ENCODE measurements around the gene SYNE2. TPM values are rescaled to one million over a fixed set of nuclear protein-coding genes. Genes with fewer than 3 reads are reported as not detected.

SYNE2 gene
- total RNA-seq, 1 donor from 2014 or later, result 105 TPM

GRCh38 chr14:63982156-63982555 lies 129.4 kb downstream of the SYNE2 start:
- no peak overlapping the region for H3K4me2 ChIP-seq
- peaks cover 7% of the 10 kb centered on the region for H3K4me1 Mint-ChIP-seq
- no peaks in the 10 kb centered on the region for H3K9me3 ChIP-seq (ENCODE audit: low read depth)
- H3K4me3 Mint-ChIP-seq, result no peak overlapping the region
- no peaks in the 10 kb centered on the region for H4K20me1 ChIP-seq (ENCODE audit: low read depth)
- no peaks in the 10 kb centered on the region for H3F3A ChIP-seq (ENCODE audit: low read depth)
- no peaks in the 10 kb centered on the region for H3K27me3 ChIP-seq
- H3K4me3 ChIP-seq, result no peak overlapping the region
- H3K79me2 ChIP-seq (ENCODE audit: low read depth), result no peaks in the 10 kb centered on the region
- no peak overlapping the region for H2AFZ ChIP-seq (replicated peaks)
- peaks cover 17% of the 10 kb centered on the region for H3K36me3 Mint-ChIP-seq
- no peaks in the 10 kb centered on the region for H3K4me1 ChIP-seq
- no peak overlapping the region for H3K9ac ChIP-seq
- no peak overlapping the region for H3K27ac ChIP-seq
- H3K36me3 ChIP-seq, result peaks cover 28% of the 10 kb centered on the region
- TF ChIP-seq EZH2phosphoT487 (IDR thresholded peaks at IDR 0.05), result no peak
- TF ChIP-seq EZH2 (IDR thresholded peaks at IDR 0.05), result no peak
- TF ChIP-seq CTCF (IDR thresholded peaks at IDR 0.05), result no peak
- no peak for DNase-seq (ENCODE audit: low spot score)
- no peak overlapping the region for H3K27ac Mint-ChIP-seq
- no peaks in the 10 kb centered on the region for H3K27me3 Mint-ChIP-seq (ENCODE audit: insufficient read depth, low read depth)
- H3K9me3 Mint-ChIP-seq, result no peaks in the 10 kb centered on the region

- no peaks in the 10 kb centered on the region for H3K9me3 ChIP-seq (ENCODE audit: low read depth)
Measured at GRCh38 chr14:63982629-63983028, 129.8 kb downstream of the SYNE2 start.

GRCh38 chr14:63986789-63987533 lies 134.2 kb downstream of the SYNE2 start:
- H3K36me3 ChIP-seq, result peaks cover 5% of the 10 kb centered on the region
- H4K20me1 ChIP-seq (ENCODE audit: low read depth), result no peaks in the 10 kb centered on the region
- peaks cover 11% of the 10 kb centered on the region for H3K36me3 Mint-ChIP-seq
- H3K9me3 Mint-ChIP-seq, result no peaks in the 10 kb centered on the region
- no peak overlapping the region for H3K27ac Mint-ChIP-seq
- H3F3A ChIP-seq (ENCODE audit: low read depth), result no peaks in the 10 kb centered on the region
- H3K4me3 Mint-ChIP-seq, result no peak overlapping the region
- H3K9ac ChIP-seq, result no peak overlapping the region
- no peaks in the 10 kb centered on the region for H3K4me1 ChIP-seq
- no peak for TF ChIP-seq EZH2phosphoT487 (IDR thresholded peaks at IDR 0.05)
- TF ChIP-seq EZH2 (IDR thresholded peaks at IDR 0.05), result no peak
- TF ChIP-seq CTCF (IDR thresholded peaks at IDR 0.05), result no peak
- no peak overlapping the region for H2AFZ ChIP-seq (replicated peaks)
- no peak overlapping the region for H3K4me3 ChIP-seq
- H3K27me3 ChIP-seq, result no peaks in the 10 kb centered on the region
- H3K4me2 ChIP-seq, result no peak overlapping the region
- no peaks in the 10 kb centered on the region for H3K27me3 Mint-ChIP-seq (ENCODE audit: insufficient read depth, low read depth)
- peaks cover 9% of the 10 kb centered on the region for H3K4me1 Mint-ChIP-seq
- H3K27ac ChIP-seq, result no peak overlapping the region
- H3K79me2 ChIP-seq (ENCODE audit: low read depth), result no peaks in the 10 kb centered on the region
- DNase-seq (ENCODE audit: low spot score), result no peak
- H3K9me3 ChIP-seq (ENCODE audit: low read depth), result no peaks in the 10 kb centered on the region

More at GRCh38 chr14:63982629-63983028, 129.8 kb downstream of the SYNE2 start:
- H3K4me3 Mint-ChIP-seq, result no peak overlapping the region
- no peaks in the 10 kb centered on the region for H3K27me3 Mint-ChIP-seq (ENCODE audit: insufficient read depth, low read depth)
- no peak for DNase-seq (ENCODE audit: low spot score)
- Histone ChIP-seq H3K27ac (no peak overlapping the region), H3K27me3 (no peaks in the 10 kb centered on the region), H3K4me2 (no peak overlapping the region), H3K36me3 (peaks cover 28% of the 10 kb centered on the region), H4K20me1 (ENCODE audit: low read depth) (no peaks in the 10 kb centered on the region), H3F3A (ENCODE audit: low read depth) (no peaks in the 10 kb centered on the region), H2AFZ (replicated peaks) (no peak overlapping the region), H3K79me2 (ENCODE audit: low read depth) (no peaks in the 10 kb centered on the region), H3K4me3 (no peak overlapping the region), H3K9ac (no peak overlapping the region), H3K4me1 (no peaks in the 10 kb centered on the region)
- no peak for TF ChIP-seq CTCF (IDR thresholded peaks at IDR 0.05)
- TF ChIP-seq EZH2 (IDR thresholded peaks at IDR 0.05), result no peak
- TF ChIP-seq EZH2phosphoT487 (IDR thresholded peaks at IDR 0.05), result no peak
- H3K27ac Mint-ChIP-seq, result no peak overlapping the region
- H3K4me1 Mint-ChIP-seq, result peaks cover 9% of the 10 kb centered on the region
- no peaks in the 10 kb centered on the region for H3K9me3 Mint-ChIP-seq
- H3K36me3 Mint-ChIP-seq, result peaks cover 15% of the 10 kb centered on the region

Data from neural progenitor cell (in vitro differentiated cells).